Measurements from ENCODE around the gene CSF2. TPM values are rescaled to one million over a fixed set of nuclear protein-coding genes. Genes with fewer than 3 reads are reported as not detected.

Gene CSF2
- total RNA-seq, result not detected
- long read RNA-seq, result 0 reads

DNA sequence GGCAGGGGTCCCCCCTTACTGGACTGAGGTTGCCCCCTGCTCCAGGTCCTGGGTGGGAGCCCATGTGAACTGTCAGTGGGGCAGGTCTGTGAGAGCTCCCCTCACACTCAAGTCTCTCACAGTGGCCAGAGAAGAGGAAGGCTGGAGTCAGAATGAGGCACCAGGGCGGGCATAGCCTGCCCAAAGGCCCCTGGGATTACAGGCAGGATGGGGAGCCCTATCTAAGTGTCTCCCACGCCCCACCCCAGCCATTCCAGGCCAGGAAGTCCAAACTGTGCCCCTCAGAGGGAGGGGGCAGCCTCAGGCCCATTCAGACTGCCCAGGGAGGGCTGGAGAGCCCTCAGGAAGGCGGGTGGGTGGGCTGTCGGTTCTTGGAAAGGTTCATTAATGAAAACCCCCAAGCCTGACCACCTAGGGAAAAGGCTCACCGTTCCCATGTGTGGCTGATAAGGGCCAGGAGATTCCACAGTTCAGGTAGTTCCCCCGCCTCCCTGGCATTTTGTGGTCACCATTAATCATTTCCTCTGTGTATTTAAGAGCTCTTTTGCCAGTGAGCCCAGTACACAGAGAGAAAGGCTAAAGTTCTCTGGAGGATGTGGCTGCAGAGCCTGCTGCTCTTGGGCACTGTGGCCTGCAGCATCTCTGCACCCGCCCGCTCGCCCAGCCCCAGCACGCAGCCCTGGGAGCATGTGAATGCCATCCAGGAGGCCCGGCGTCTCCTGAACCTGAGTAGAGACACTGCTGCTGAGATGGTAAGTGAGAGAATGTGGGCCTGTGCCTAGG lies at the start of gene CSF2:
TSS of gene CSF2 (plus strand) at position 559 of the 783 bp plus-strand sequence. CDS start at position 594, 35 bp downstream.
- TF ChIP-seq CTCF (IDR thresholded peaks at IDR 0.05; ENCODE audit: borderline replicate concordance), result no peak
- Histone ChIP-seq H3K4me1 (no peaks in the 10 kb centered on the region), H3K9me3 (replicated peaks) (no peaks in the 10 kb centered on the region), H3K4me3 (no peak within 1 kb of the TSS), H3K27me3 (ENCODE audit: low read depth) (no peaks in the 10 kb centered on the region), H3K27ac (replicated peaks) (no peak within 1 kb of the TSS), H3K36me3 (no peaks in the 10 kb centered on the region)
- intact Hi-C loops (cut with micrococcal nuclease), result no loop called here
- no peak for DNase-seq

DNA sequence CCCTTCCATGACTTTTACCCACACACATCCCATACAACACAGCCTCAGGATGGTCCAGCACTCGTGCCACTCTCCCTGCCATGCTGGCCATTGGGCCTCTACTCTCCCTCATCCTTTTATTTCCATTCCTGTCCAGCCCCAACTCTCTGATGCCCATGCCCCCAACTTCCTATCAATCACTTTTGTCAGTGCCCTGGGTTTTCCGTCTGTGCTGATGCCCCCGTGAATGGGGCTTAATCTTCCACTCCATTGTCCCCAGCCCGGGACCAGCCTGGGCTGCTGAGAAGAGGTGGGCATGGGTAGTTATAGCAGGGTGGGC lies 49.5 kb upstream of the CSF2 start:
- no peaks in the 10 kb centered on the region for H3K9me3 ChIP-seq (replicated peaks)
- peaks cover 48% of the 10 kb centered on the region for H3K27me3 ChIP-seq (ENCODE audit: low read depth)
- H3K36me3 ChIP-seq, result no peaks in the 10 kb centered on the region
- H3K27ac ChIP-seq (replicated peaks), result no peak overlapping the region
- no peaks in the 10 kb centered on the region for H3K4me1 ChIP-seq
- no peak overlapping the region for H3K4me3 ChIP-seq
- no peak for TF ChIP-seq CTCF (IDR thresholded peaks at IDR 0.05; ENCODE audit: borderline replicate concordance)
- intact Hi-C loops (cut with micrococcal nuclease), result no loop called here
- no peak for DNase-seq

GRCh38 chr5:132024789-132025402 lies 48.7 kb upstream of the CSF2 start:
- Histone ChIP-seq H3K4me1 (no peaks in the 10 kb centered on the region), H3K36me3 (no peaks in the 10 kb centered on the region), H3K4me3 (no peak overlapping the region), H3K27me3 (ENCODE audit: low read depth) (peaks cover 41% of the 10 kb centered on the region), H3K9me3 (replicated peaks) (no peaks in the 10 kb centered on the region), H3K27ac (replicated peaks) (no peak overlapping the region)
- DNase-seq, result no peak
- no peak for TF ChIP-seq CTCF (IDR thresholded peaks at IDR 0.05; ENCODE audit: borderline replicate concordance)
- intact Hi-C loops (cut with micrococcal nuclease), result no loop called here

GRCh38 chr5:132025403-132025971 lies 48.1 kb upstream of the CSF2 start:
- Histone ChIP-seq H3K27ac (replicated peaks) (no peak overlapping the region), H3K36me3 (no peaks in the 10 kb centered on the region), H3K9me3 (replicated peaks) (no peaks in the 10 kb centered on the region), H3K27me3 (ENCODE audit: low read depth) (peaks cover 39% of the 10 kb centered on the region), H3K4me1 (no peaks in the 10 kb centered on the region), H3K4me3 (no peak overlapping the region)
- DNase-seq, result no peak
- intact Hi-C loops (cut with micrococcal nuclease), result no loop called here
- no peak for TF ChIP-seq CTCF (IDR thresholded peaks at IDR 0.05; ENCODE audit: borderline replicate concordance)

- no peak for TF ChIP-seq CTCF (IDR thresholded peaks at IDR 0.05; ENCODE audit: borderline replicate concordance)
- H3K9me3 ChIP-seq (replicated peaks), result no peaks in the 10 kb centered on the region
- intact Hi-C loops (cut with micrococcal nuclease), result no loop called here
- H3K27me3 ChIP-seq (ENCODE audit: low read depth), result peaks cover 39% of the 10 kb centered on the region
- H3K27ac ChIP-seq (replicated peaks), result no peak overlapping the region
- no peak overlapping the region for H3K4me3 ChIP-seq
- no peaks in the 10 kb centered on the region for H3K36me3 ChIP-seq
- DNase-seq, result no peak
- no peaks in the 10 kb centered on the region for H3K4me1 ChIP-seq
These were observed 47.0 kb upstream of the CSF2 start for GRCh38 chr5:132026516-132027008.
